CD4-positive, CD25-positive, alpha-beta regulatory T cell (primary cell): ENCODE measurements around the gene SART3. TPM values are rescaled to one million over a fixed set of nuclear protein-coding genes. Genes with fewer than 3 reads are reported as not detected.
"Not testable (repeated sequence)": the region's sequence is repeated elsewhere in the genome, so short reads cannot be mapped to it uniquely, and the experiment has no call there.

Experiments used
- ATAC-seq, 2 donors: fragments of 150-1000 bp; cut with Tn5 transposase; one replicate each; pipeline ENCODE4 v1.10.0; 2021; ENCODE audit warnings: low read depth in 2 of 2, moderate number of reproducible peaks in 2 of 2, moderate library complexity in 1 of 2
- DNase-seq, 3 donors: peaks; one replicate each; pipeline versions ENCODE4 v3.0.0 to v3.0.0-alpha.2; 2012 to 2022; ENCODE audit warnings: mixed read lengths in 1 of 3
- H3K27ac ChIP-seq: one replicate; pipeline ENCODE4 v1.7.0; 2013; ENCODE audit warnings: mild to moderate bottlenecking, low read length; ENCODE audit not compliant: insufficient read depth, poor library complexity, severe bottlenecking
- H3K27me3 ChIP-seq: one replicate; pipeline ENCODE4 v1.7.0; 2013; ENCODE audit warnings: low read length; ENCODE audit not compliant: control insufficient read depth, insufficient read depth
- H3K36me3 ChIP-seq: one replicate; pipeline ENCODE4 v1.7.0; 2013; ENCODE audit warnings: mild to moderate bottlenecking, low read length, moderate library complexity; ENCODE audit not compliant: control insufficient read depth, insufficient read depth
- H3K4me1 ChIP-seq: 2 replicates; pipeline ENCODE4 v1.7.0; 2013; ENCODE audit warnings: mild to moderate bottlenecking, low read length; ENCODE audit not compliant: insufficient read depth, control insufficient read depth, poor library complexity, severe bottlenecking
- H3K4me3 ChIP-seq: one replicate; pipeline ENCODE4 v1.7.0; 2013; ENCODE audit warnings: low read depth, mild to moderate bottlenecking, low read length, moderate library complexity
- H3K9me3 ChIP-seq, 2 experiments: 1 replicate in 1 of 2; 2 replicates in 1 of 2; pipeline ENCODE4 v1.7.0; 2013; ENCODE audit warnings: low read length in 2 of 2, mild to moderate bottlenecking in 1 of 2, moderate library complexity in 1 of 2; ENCODE audit not compliant: control insufficient read depth in 2 of 2
- H3K27ac Mint-ChIP-seq, 3 donors: one replicate each; pipeline ENCODE4 v1.8.0; 2020 to 2022; ENCODE audit warnings: mild to moderate bottlenecking in 3 of 3, mixed read lengths in 3 of 3, moderate library complexity in 2 of 3
- H3K27me3 Mint-ChIP-seq: one replicate; pipeline ENCODE4 v1.8.0; 2022; ENCODE audit warnings: mild to moderate bottlenecking, mixed read lengths
- H3K36me3 Mint-ChIP-seq: one replicate; pipeline ENCODE4 v1.8.0; 2020; ENCODE audit warnings: mixed read lengths
- H3K4me1 Mint-ChIP-seq, 4 donors: one replicate each; pipeline ENCODE4 v1.8.0; 2020 to 2022; ENCODE audit warnings: mixed read lengths in 4 of 4, mild to moderate bottlenecking in 1 of 4
- H3K4me3 Mint-ChIP-seq, 4 donors: one replicate each; pipeline ENCODE4 v1.8.0; 2020 to 2022; ENCODE audit warnings: mild to moderate bottlenecking in 4 of 4, mixed read lengths in 4 of 4, moderate library complexity in 3 of 4
- H3K9me3 Mint-ChIP-seq, 7 donors: one replicate each; pipeline ENCODE4 v1.8.0; 2020 to 2022; ENCODE audit warnings: mixed read lengths in 7 of 7, mild to moderate bottlenecking in 3 of 7, moderate library complexity in 2 of 7
- polyA plus RNA-seq, 4 donors: library from polyadenylated mRNA; unstranded; fragments of 300-500 nt; fragmentation: Illumina TruSeq; gene quantifications; one replicate each; pipeline ENCODE4 v1.2.3, GENCODE V29; 2021
- total RNA-seq: library from RNA; stranded (reverse); gene quantifications from one replicate; pipeline ENCODE4 v1.2.3, GENCODE V29; 2022

Gene SART3
- total and polyA plus RNA-seq, 5 donors from 2014 or later = 25.3 to 107 (median 32.6) TPM

DNA sequence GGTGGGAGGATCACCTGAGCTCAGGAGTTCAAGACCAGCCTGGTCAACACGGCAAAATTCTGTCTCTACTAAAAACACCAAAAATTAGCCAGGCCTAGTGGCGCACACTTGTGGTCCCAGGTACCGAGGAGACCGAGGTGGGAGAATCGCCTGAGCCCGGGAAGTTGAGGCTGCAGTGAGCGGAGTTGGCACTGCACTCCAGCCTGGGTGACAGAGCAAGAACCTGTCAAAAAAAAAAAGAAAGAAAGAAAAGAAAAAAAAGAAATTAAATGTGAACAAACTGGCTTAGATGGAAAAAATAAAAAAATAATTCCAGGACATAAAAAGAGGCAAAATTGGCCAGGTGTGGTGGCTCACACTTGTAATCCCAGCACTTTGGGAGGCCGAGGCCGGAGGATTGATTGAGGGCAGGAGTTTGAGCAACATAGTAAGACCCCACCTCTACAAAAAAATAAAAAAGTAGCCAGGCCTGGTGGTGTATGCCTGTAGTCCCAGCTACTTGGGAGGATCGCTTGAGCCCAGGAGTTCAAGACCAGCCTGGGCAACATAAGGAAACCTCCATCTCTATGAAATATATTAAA is 33.4 kb upstream of the SART3 start:
- Histone ChIP-seq H3K9me3 (no peaks in the 10 kb centered on the region), H3K36me3 (no peaks in the 10 kb centered on the region), H3K4me1 (no peaks in the 10 kb centered on the region), H3K4me3 (no peak overlapping the region), H3K27me3 (no peaks in the 10 kb centered on the region), H3K27ac (no peak overlapping the region)
- no peak overlapping the region for H3K4me3 Mint-ChIP-seq
- DNase-seq (no peak), ATAC-seq (no peak)
- H3K4me1 Mint-ChIP-seq = no peaks in the 10 kb centered on the region
- peaks cover 14% of the 10 kb centered on the region for H3K27me3 Mint-ChIP-seq
- no peak overlapping the region for H3K27ac Mint-ChIP-seq
- no peaks in the 10 kb centered on the region for H3K36me3 Mint-ChIP-seq
- peaks cover 0 to 2% (median 0%) of the 10 kb centered on the region in 7 donors for H3K9me3 Mint-ChIP-seq

DNA sequence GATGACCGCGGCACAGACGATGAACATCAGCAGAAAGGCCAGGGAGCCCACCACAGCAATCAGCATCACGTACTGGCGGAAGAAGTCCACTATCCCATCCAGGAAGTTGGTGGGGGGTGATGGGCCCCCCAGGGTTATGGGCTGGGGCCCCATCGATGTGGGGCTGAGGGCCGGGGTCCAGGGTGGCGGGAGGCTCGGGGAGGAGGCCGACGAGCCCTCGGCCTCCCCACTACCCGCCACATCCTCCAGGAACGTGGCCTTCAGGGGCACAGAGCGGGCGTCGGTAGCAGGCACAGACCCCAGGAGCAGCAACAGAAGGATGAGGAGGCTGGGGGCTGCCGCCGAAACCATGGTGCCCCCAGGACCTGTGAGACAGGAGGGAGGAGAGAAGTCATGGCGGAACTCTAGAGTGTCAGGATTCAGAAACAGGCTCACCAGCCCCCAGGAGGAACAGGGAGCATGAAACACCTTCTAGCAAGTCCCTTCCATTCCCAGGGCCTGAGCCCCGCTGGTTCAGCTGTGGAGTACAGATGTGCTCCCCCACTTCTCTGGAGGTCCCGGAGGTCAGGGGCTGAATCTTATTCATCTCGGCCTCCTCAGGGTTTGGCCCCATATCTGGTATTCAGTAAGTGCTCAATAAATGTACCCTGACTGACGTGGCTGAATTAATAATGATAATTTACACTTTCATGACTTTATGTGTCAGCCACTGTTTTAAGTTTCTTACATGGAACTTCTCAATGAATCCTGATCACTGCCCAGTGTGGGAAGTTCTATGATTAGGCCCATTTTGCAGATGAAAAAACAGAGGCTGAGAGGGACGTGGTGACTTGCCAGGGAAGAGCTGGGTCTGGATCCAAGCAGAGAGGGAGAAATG is 31.3 kb upstream of the SART3 start:
- Histone ChIP-seq H3K4me1 (no peaks in the 10 kb centered on the region), H3K4me3 (no peak overlapping the region), H3K9me3 (no peaks in the 10 kb centered on the region), H3K36me3 (no peaks in the 10 kb centered on the region), H3K27ac (no peak overlapping the region), H3K27me3 (no peaks in the 10 kb centered on the region)
- H3K27ac Mint-ChIP-seq = no peak overlapping the region
- H3K4me1 Mint-ChIP-seq = no peaks in the 10 kb centered on the region
- DNase-seq (no peak), ATAC-seq (no peak)
- no peaks in the 10 kb centered on the region for H3K9me3 Mint-ChIP-seq
- no peaks in the 10 kb centered on the region for H3K36me3 Mint-ChIP-seq
- H3K27me3 Mint-ChIP-seq = no peaks in the 10 kb centered on the region
- H3K4me3 Mint-ChIP-seq = no peak overlapping the region

DNA sequence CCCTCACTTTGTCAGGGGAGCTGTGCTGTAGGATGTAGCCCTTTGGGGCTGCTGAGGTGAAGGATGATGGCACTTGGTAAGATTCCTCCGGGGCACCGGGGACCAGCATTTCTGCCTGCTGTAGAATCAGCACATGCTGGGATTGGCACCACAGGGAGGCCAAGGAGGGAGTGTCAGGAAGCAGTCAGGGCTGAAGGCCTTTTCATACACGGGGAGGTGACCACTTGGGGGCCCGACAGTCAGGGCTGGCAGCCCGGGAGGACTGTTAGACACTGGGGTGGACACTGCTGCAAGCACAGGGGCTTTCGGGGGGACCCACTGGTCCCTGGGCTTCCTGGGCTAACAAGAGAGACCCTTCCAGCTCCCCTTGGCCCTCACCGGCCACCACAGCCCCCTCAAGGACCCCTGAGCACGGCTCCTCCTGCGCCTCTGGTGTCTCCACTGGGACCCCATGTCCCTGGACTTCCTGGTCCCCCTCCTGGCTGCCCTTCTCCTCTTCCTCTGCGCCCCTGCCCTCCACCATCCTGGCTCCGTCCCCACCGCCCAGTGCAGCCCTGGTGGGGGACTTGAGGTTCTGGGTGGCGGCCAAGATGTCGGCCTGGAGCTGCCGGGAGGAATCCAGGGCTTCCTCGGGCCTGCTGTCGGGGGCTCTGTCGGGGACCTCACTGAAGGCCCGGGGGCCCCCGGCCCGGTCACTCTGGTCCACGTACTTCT is 30.5 kb upstream of the SART3 start:
- Mint-ChIP-seq H3K36me3 (no peaks in the 10 kb centered on the region), H3K4me1 (no peaks in the 10 kb centered on the region), H3K27ac (no peak overlapping the region), H3K27me3 (peaks cover 1% of the 10 kb centered on the region), H3K4me3 (no peak overlapping the region), H3K9me3 (no peaks in the 10 kb centered on the region)
- H3K27ac ChIP-seq = no peak overlapping the region
- no peaks in the 10 kb centered on the region for H3K27me3 ChIP-seq
- H3K4me3 ChIP-seq = no peak overlapping the region
- no peaks in the 10 kb centered on the region for H3K9me3 ChIP-seq
- H3K36me3 ChIP-seq = no peaks in the 10 kb centered on the region
- no peak for DNase-seq
- ATAC-seq = no peak
- H3K4me1 ChIP-seq = no peaks in the 10 kb centered on the region

DNA sequence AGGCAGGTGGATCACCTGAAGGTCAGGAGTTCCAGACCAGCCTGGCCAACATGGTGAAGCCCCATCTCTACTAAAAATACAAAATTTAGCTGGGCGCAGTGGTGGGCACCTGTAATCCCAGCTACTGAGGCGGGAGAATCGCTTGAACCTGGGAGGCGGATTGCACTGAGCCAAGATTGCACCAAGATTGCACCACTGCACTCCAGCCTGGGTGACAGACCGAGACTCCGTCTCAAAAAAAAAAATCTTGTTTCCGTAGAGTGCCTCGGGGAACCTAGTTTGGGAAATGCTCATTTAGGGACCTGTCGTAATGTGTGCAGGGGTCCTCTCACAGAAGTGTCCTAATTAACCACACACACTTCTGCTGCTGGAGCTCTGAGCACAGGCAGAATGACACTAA is 29.5 kb upstream of the SART3 start:
- not testable (repeated sequence) for H3K27me3 Mint-ChIP-seq, H3K4me1 Mint-ChIP-seq, H3K9me3 ChIP-seq, H3K27ac ChIP-seq, H3K36me3 ChIP-seq, ATAC-seq, H3K4me3 ChIP-seq, H3K27ac Mint-ChIP-seq, H3K4me1 ChIP-seq, H3K27me3 ChIP-seq, H3K36me3 Mint-ChIP-seq, H3K9me3 Mint-ChIP-seq, DNase-seq, H3K4me3 Mint-ChIP-seq

DNA sequence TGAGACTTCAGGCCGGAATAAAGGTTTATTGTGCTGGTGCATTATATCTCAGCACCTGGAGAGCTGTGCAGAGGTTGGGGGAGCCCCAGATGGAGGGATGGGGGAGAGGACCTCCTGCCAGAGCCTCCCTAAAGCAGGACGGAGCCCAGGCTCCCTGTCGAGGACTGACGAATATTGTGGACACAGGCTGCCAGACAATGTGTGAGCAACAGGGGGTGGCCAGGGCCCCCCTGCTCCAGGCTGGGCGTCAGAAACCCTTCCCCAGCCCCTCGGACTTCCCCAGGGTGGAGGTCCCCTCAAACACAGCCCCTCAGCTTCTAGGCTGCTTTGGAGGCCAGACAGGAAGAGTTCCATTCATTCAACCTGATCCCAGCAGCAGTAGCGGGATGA is 28.9 kb upstream of the SART3 start:
- H3K9me3 Mint-ChIP-seq = peaks cover 0 to 1% (median 0%) of the 10 kb centered on the region in 7 donors

DNA sequence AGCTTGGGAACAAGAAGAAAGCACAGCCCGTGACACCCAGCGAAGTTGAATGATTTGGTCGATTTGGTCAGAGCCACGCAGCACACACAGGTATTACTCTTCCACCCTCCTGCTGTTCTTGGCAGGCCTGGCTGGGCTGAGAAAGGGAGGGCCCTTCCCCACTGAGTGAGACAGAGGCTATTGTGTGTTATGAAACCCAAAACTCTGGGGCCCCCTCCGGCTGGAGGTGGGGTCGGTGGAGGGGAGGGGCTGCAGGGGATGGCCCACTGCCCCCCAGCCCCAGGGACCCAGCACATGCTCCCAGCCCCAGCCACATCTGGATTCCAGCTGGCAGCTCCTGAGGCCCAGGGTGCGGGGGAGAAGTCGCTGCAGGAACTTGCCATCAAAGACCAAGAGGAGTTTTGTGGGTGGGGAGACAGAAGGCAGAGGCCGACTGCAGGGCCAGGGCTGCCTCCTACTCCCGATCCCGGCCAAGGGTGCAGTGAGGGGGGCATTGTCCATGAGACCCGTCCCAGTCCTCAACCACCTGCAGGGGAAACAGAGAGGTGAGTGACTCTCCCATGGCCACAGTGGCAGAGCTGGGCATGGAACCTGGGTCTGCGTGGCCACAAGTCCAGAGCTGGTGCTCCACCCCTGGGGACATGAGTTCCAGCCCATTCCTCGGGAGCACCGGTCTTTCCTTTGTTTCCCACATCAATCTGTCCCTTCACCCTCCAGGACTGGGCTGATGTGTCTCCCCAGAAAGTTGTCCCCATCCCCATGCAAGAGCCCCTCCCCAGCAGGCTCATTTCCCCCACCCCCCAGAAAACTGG is 28.3 kb upstream of the SART3 start:
- Histone ChIP-seq H3K36me3 (no peaks in the 10 kb centered on the region), H3K4me3 (no peak overlapping the region), H3K27ac (no peak overlapping the region), H3K27me3 (no peaks in the 10 kb centered on the region), H3K9me3 (no peaks in the 10 kb centered on the region), H3K4me1 (no peaks in the 10 kb centered on the region)
- Mint-ChIP-seq H3K4me1 (no peaks in the 10 kb centered on the region), H3K27me3 (peaks cover 11% of the 10 kb centered on the region), H3K27ac (no peak overlapping the region), H3K4me3 (no peak overlapping the region), H3K9me3 (peaks cover 0 to 1% (median 0%) of the 10 kb centered on the region in 7 donors), H3K36me3 (no peaks in the 10 kb centered on the region)
- no peak for ATAC-seq
- no peak for DNase-seq

More for the DNA sequence above, 28.9 kb upstream of the SART3 start:
- ATAC-seq = no peak
- no peak overlapping the region for H3K27ac ChIP-seq
- H3K9me3 ChIP-seq = no peaks in the 10 kb centered on the region
- no peaks in the 10 kb centered on the region for H3K4me1 ChIP-seq
- no peaks in the 10 kb centered on the region for H3K36me3 Mint-ChIP-seq
- no peaks in the 10 kb centered on the region for H3K36me3 ChIP-seq
- peak overlapping the region in 1 of 3 donors; percentile 56 for H3K27ac Mint-ChIP-seq
- H3K27me3 ChIP-seq = no peaks in the 10 kb centered on the region
- no peak overlapping the region for H3K4me3 Mint-ChIP-seq
- H3K4me3 ChIP-seq = no peak overlapping the region
- no peaks in the 10 kb centered on the region for H3K4me1 Mint-ChIP-seq
- no peak for DNase-seq
- peaks cover 6% of the 10 kb centered on the region for H3K27me3 Mint-ChIP-seq

DNA sequence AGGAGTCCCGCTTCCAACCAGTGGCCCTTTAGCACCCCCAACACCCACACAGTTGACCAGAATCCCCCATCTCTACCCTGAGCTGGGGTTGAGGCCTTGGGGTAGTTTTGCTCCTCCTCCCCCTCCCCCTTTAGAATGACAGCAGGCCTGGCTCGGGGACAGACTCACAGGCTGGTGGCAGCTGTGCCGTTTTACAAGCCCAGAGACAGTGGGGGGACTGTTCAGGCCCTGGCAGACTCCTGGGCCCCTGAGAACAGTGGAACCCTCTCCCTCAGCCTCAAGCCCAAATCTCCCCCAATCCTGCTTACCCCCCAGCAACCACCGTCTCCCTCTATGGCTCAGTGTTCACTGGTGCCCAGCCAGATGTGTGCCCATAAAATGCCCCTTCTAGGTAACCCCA is 26.9 kb upstream of the SART3 start:
- no peaks in the 10 kb centered on the region for H3K4me1 ChIP-seq
- no peak overlapping the region for H3K4me3 ChIP-seq
- Mint-ChIP-seq H3K27me3 (peaks cover 11% of the 10 kb centered on the region), H3K4me3 (no peak overlapping the region), H3K27ac (peak overlapping the region in 1 of 3 donors; percentile 20), H3K9me3 (peaks cover 0 to 1% (median 0%) of the 10 kb centered on the region in 7 donors), H3K4me1 (no peaks in the 10 kb centered on the region), H3K36me3 (no peaks in the 10 kb centered on the region)
- H3K9me3 ChIP-seq = no peaks in the 10 kb centered on the region
- H3K27me3 ChIP-seq = no peaks in the 10 kb centered on the region
- no peak for DNase-seq
- no peak overlapping the region for H3K27ac ChIP-seq
- H3K36me3 ChIP-seq = no peaks in the 10 kb centered on the region
- no peak for ATAC-seq
